HFFc6 (cell line): ENCODE measurements around the gene STIM2. TPM values are rescaled to one million over a fixed set of nuclear protein-coding genes. Genes with fewer than 3 reads are reported as not detected.
"Not testable (repeated sequence)": the region's sequence is repeated elsewhere in the genome, so short reads cannot be mapped to it uniquely, and the experiment has no call there.

ENCODE experiments used
- DNase-seq: peaks from one replicate; pipeline ENCODE4 v3.0.0-alpha.2; 2018
- H3K27ac Mint-ChIP-seq: 2 replicates; pipeline ENCODE4 v1.8.0; 2020; ENCODE audit warnings: mild to moderate bottlenecking, mixed read lengths
- H3K27me3 Mint-ChIP-seq: 2 replicates; pipeline ENCODE4 v1.8.0; 2021; ENCODE audit warnings: mild to moderate bottlenecking, moderate library complexity, mixed read lengths; ENCODE audit not compliant: insufficient read depth
- H3K36me3 Mint-ChIP-seq: 2 replicates; pipeline ENCODE4 v1.8.0; 2021; ENCODE audit warnings: low read depth, mixed read lengths
- H3K4me1 Mint-ChIP-seq: 2 replicates; pipeline ENCODE4 v1.8.0; 2020; ENCODE audit warnings: low read depth, mixed read lengths
- H3K4me3 Mint-ChIP-seq: 2 replicates; pipeline ENCODE4 v1.8.0; 2020; ENCODE audit warnings: mild to moderate bottlenecking, moderate library complexity, mixed read lengths
- H3K9me3 Mint-ChIP-seq: 2 replicates; pipeline ENCODE4 v1.8.0; 2020; ENCODE audit warnings: mild to moderate bottlenecking, mixed read lengths
- total RNA-seq, 6 experiments: library from RNA; stranded (reverse); fragmentation: NEBNext Ultra II Directional; extraction: Animal tissue kit (Norgen Biotek cat#: 25700); gene quantifications; 2 replicates in 1 of 6; 3 replicates in 5 of 6; pipeline ENCODE4 v1.2.3, GENCODE V29; 2021
- TF ChIP-seq, protein P1 (sequence below): fragments of 200-600 bp; sonication (generic); IDR thresholded peaks from 2 replicates; pipeline ENCODE4 v1.5.0; 2021; ENCODE audit warnings: antibody characterized with exemption, mild to moderate bottlenecking

STIM2 gene
- total RNA-seq, 6 experiments from 2014 or later = 13.7 to 17.1 (median 16.0) TPM

DNA sequence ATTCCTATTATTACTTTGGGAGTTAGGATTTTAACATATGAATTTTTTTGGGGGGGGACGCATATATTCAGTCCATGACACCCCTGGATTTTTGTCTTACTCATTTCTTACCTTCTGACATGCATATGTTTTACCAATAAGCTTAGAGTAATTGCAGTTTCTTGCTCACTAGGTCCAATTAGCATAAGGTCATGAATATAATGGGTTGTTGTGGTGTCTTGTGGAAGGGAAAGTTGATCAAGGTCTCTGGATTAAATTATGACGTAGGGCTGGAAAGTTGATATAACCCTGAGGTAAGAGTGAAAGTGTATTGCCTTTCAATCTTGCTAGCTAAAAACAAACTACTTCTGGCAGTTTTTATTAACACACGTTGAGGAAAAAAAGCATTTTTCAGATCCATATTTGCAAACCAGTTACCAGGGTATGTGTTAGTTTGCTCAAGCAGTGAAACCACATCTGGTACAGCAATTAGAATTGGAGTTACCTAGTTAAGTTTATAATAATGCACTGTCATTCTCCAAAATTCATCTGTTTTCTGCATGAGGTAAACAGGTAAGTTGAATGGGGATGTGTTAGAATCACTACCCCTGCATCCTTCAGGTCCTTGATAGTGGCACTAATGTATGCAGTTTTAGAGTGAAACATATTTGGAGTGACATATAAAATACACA lies 32.0 kb downstream of the STIM2 start:
- Mint-ChIP-seq H3K27ac (no peak overlapping the region), H3K9me3 (no peaks in the 10 kb centered on the region), H3K4me1 (peaks cover 14% of the 10 kb centered on the region), H3K4me3 (no peak overlapping the region), H3K27me3 (no peaks in the 10 kb centered on the region; the same call in 1 of the 2 replicates), H3K36me3 (no peaks in the 10 kb centered on the region)
- TF ChIP-seq, protein P1, sequence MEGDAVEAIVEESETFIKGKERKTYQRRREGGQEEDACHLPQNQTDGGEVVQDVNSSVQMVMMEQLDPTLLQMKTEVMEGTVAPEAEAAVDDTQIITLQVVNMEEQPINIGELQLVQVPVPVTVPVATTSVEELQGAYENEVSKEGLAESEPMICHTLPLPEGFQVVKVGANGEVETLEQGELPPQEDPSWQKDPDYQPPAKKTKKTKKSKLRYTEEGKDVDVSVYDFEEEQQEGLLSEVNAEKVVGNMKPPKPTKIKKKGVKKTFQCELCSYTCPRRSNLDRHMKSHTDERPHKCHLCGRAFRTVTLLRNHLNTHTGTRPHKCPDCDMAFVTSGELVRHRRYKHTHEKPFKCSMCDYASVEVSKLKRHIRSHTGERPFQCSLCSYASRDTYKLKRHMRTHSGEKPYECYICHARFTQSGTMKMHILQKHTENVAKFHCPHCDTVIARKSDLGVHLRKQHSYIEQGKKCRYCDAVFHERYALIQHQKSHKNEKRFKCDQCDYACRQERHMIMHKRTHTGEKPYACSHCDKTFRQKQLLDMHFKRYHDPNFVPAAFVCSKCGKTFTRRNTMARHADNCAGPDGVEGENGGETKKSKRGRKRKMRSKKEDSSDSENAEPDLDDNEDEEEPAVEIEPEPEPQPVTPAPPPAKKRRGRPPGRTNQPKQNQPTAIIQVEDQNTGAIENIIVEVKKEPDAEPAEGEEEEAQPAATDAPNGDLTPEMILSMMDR = no peak
- DNase-seq = no peak

DNA sequence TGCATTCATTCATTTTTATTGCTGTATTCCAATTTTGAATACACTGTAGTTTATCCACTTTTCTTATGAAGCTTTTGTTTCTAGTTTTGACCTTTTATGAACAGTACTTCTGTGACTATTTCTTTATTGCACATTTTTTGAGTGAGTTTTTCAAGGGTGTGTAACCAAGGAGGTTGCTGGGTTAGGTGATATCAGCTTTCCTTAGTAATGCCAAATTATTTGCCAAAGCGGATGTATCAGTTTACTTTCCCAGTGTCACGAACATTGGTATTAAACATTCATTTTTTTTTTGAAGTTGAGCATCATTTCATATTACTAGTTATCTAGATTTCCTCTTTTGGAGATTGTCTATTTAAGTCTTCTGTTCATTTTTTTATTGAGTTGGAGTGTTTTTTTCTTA lies 32.9 kb downstream of the STIM2 start:
- H3K9me3 Mint-ChIP-seq = no peaks in the 10 kb centered on the region
- DNase-seq = no peak
- no peak overlapping the region for H3K27ac Mint-ChIP-seq
- H3K4me1 Mint-ChIP-seq = peaks cover 14% of the 10 kb centered on the region
- no peaks in the 10 kb centered on the region for H3K36me3 Mint-ChIP-seq
- TF ChIP-seq, protein P1 = no peak
- no peaks in the 10 kb centered on the region; the same call in 1 of the 2 replicates for H3K27me3 Mint-ChIP-seq
- no peak overlapping the region for H3K4me3 Mint-ChIP-seq

DNA sequence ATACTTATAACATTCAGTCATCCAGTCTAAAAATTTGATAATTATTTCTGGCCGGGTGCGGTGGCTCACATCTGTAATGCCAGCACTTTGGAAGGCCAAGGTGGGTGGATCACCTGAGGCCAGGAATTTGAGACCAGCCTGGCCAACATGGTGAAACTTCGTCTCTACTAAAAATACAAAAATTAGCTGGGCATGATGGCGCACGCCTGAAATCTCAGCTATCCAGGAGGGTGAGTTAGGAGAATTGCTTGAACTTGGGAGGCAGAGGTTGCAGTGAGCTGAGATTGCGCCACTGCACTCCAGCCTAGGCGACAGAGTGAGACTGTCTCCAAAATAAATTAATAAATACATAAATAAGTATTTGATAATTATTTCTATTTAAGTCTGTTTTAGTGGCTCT lies 34.2 kb downstream of the STIM2 start:
- not testable (repeated sequence) for H3K27ac Mint-ChIP-seq

DNA sequence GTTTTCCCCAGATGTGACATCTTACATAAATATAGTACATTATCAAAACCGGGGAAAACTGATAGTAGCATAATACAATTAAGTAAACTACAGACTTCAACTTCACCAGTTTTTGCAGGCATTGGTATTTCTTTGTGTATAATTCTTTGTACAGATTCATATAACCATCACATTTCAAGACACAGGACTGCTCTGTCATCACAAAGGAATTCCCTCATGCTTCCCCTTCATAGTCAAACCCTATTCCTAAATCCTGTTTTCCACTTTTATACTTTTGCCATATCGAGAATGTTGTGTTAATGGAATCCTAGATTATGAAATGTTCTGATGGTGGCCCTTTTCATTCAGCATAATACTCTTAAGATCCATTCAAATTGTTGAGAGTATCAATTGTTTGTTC lies 36.0 kb downstream of the STIM2 start:
- Mint-ChIP-seq H3K36me3 (no peaks in the 10 kb centered on the region), H3K4me3 (no peak overlapping the region), H3K27me3 (no peaks in the 10 kb centered on the region; the same call in 1 of the 2 replicates), H3K9me3 (no peaks in the 10 kb centered on the region), H3K4me1 (peaks cover 14% of the 10 kb centered on the region), H3K27ac (no peak overlapping the region; the same call in 1 of the 2 replicates)
- TF ChIP-seq, protein P1 = no peak
- DNase-seq = no peak

More for the DNA sequence above, 34.2 kb downstream of the STIM2 start:
- not testable (repeated sequence) for H3K4me3 Mint-ChIP-seq, DNase-seq, H3K9me3 Mint-ChIP-seq, H3K27me3 Mint-ChIP-seq, H3K36me3 Mint-ChIP-seq
- peaks cover 14% of the 10 kb centered on the region for H3K4me1 Mint-ChIP-seq

DNA sequence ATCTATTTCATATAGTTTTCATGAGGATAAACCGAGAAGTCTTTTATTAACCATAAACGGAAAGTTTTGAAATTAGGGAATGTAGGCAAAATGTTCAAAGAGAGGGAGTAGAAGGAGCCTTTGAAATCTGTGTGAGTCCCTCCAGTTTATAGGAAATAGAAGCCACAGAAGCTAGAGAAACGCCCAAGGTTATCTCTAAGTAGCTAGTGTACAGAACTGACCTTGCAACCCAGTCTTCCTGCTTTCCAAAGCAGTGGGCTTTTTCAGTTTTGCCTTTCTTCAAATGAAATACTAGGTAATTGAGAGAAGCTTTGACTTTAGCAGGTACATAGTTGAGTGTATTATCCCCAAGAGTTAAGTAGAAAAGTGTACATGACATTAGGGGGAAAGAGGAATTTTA lies 39.4 kb downstream of the STIM2 start:
- Mint-ChIP-seq H3K36me3 (no peaks in the 10 kb centered on the region), H3K27me3 (no peaks in the 10 kb centered on the region), H3K4me1 (peaks cover 14% of the 10 kb centered on the region), H3K9me3 (no peaks in the 10 kb centered on the region), H3K4me3 (no peak overlapping the region), H3K27ac (no peak overlapping the region)
- no peak for DNase-seq
- TF ChIP-seq, protein P1 = no peak

DNA sequence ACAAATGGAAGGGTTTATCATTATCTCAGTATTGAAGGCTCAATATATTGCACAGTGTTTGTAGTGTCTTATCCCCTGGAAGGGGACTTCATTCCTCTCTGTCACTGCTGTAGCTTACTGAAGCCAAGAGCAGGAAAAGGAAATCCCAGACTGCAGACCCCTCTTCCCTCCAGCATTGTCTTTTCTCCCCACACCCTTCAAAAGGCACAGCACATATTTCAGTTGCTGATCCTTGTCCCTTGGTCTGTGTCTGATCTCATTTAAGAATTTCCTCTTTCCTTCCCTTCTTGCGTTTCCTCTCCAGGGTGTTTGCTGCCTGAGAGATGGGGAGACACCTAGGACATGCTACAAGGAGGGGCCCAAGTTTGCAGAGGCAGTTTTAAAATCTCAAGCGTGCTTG lies 40.1 kb downstream of the STIM2 start:
- peaks cover 14% of the 10 kb centered on the region for H3K4me1 Mint-ChIP-seq
- H3K9me3 Mint-ChIP-seq = no peaks in the 10 kb centered on the region
- DNase-seq = no peak
- no peaks in the 10 kb centered on the region for H3K36me3 Mint-ChIP-seq
- TF ChIP-seq, protein P1 = no peak
- H3K4me3 Mint-ChIP-seq = no peak overlapping the region
- peaks cover 2% of the 10 kb centered on the region; the same call in 1 of the 2 replicates for H3K27me3 Mint-ChIP-seq
- no peak overlapping the region for H3K27ac Mint-ChIP-seq
